ENCODE data around the gene PEX16.

DNA sequence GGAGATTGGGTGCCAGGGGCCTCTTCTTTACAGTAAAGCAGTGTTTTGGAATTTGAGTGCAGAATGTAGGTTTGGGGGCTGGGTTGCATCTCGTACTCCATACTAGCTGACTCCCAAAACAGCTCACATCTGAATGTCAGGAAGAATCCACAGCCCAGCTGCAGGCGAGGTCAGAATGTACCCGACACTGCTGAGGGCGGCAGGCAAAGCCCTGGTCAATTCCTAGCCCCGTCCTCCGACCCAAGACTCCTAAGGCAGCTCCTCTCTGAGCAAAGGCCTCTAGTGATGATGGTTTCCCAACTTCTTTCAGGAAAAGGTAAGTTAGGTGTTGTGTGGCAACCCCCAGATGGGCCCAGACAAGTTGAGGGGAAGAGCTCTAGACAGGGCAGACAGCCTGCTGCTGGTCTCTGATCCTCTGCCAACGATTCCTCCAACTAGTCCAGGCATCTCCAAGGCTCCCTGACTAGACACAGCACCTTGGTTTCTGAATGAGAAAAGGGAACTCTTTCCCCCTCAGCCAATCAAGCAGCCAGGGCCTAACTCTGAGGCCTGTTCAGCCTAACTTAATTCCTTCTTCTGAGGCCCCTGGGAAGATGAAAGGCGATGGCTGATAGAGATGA is 13.4 kb upstream of the PEX16 start:
- TF ChIP-seq POLR2A (IDR thresholded peaks at IDR 0.05) (no peak), POLR2AphosphoS5 (IDR thresholded peaks at IDR 0.05; ENCODE audit: insufficient read depth in 1 of 2, low read depth in 1 of 2) (no peak)
- TF ChIP-seq, protein P1, sequence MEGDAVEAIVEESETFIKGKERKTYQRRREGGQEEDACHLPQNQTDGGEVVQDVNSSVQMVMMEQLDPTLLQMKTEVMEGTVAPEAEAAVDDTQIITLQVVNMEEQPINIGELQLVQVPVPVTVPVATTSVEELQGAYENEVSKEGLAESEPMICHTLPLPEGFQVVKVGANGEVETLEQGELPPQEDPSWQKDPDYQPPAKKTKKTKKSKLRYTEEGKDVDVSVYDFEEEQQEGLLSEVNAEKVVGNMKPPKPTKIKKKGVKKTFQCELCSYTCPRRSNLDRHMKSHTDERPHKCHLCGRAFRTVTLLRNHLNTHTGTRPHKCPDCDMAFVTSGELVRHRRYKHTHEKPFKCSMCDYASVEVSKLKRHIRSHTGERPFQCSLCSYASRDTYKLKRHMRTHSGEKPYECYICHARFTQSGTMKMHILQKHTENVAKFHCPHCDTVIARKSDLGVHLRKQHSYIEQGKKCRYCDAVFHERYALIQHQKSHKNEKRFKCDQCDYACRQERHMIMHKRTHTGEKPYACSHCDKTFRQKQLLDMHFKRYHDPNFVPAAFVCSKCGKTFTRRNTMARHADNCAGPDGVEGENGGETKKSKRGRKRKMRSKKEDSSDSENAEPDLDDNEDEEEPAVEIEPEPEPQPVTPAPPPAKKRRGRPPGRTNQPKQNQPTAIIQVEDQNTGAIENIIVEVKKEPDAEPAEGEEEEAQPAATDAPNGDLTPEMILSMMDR (IDR thresholded peaks at IDR 0.05) = no peak

Data from vagina (tissue), 2 donors.